ENCODE measurements around the gene ANXA11.

The ANXA11 gene

GRCh38 chr10:80176526-80176925 lies 28.8 kb downstream of the ANXA11 start:
- no peak for DNase-seq (ENCODE audit: low read depth)
- H3K4me3 ChIP-seq (ENCODE audit: control insufficient read depth, low read depth, low read length) = no peak overlapping the region
- no peak for TF ChIP-seq CTCF (IDR thresholded peaks at IDR 0.05; ENCODE audit: control insufficient read depth, insufficient read depth, low read depth, low read length, missing control alignments)

- no peak overlapping the region for H3K4me3 ChIP-seq (ENCODE audit: control insufficient read depth, low read depth, low read length)
- no peak for TF ChIP-seq CTCF (IDR thresholded peaks at IDR 0.05; ENCODE audit: control insufficient read depth, insufficient read depth, low read depth, low read length, missing control alignments)
- DNase-seq (ENCODE audit: low read depth) = no peak
Measured at GRCh38 chr10:80174641-80175395, 30.5 kb downstream of the ANXA11 start.

GRCh38 chr10:80173466-80173865 lies 31.9 kb downstream of the ANXA11 start:
- no peak for TF ChIP-seq CTCF (IDR thresholded peaks at IDR 0.05; ENCODE audit: control insufficient read depth, insufficient read depth, low read depth, low read length, missing control alignments)
- no peak overlapping the region for H3K4me3 ChIP-seq (ENCODE audit: control insufficient read depth, low read depth, low read length)
- no peak for DNase-seq (ENCODE audit: low read depth)

DNA sequence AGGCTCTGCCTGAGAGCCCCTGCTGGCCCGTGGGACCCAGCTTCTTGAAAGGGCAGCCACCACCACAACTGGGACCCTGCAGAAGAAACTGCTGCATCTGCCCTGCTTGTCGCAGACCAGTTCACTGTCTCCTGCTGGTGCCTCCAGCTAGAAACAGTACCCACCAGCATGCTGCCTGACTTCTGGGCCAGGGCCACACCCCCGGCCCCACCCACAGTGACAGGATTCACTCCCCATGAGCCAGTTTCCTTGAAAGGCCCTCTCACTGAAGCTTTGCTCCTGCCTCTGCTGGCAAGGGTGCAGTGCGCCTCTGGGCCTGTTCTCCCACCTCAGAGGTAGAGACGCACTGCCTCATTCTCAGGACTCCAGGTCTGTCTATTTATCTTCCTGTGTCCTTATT lies 32.4 kb downstream of the ANXA11 start:
- DNase-seq (ENCODE audit: low read depth) = no peak
- H3K4me3 ChIP-seq (ENCODE audit: control insufficient read depth, low read depth, low read length) = no peak overlapping the region
- no peak for TF ChIP-seq CTCF (IDR thresholded peaks at IDR 0.05; ENCODE audit: control insufficient read depth, insufficient read depth, low read depth, low read length, missing control alignments)

GRCh38 chr10:80171248-80171660 lies 34.1 kb downstream of the ANXA11 start:
- no peak overlapping the region for H3K4me3 ChIP-seq (ENCODE audit: control insufficient read depth, low read depth, low read length)
- DNase-seq (ENCODE audit: low read depth) = no peak
- TF ChIP-seq CTCF (IDR thresholded peaks at IDR 0.05; ENCODE audit: control insufficient read depth, insufficient read depth, low read depth, low read length, missing control alignments) = no peak

DNA sequence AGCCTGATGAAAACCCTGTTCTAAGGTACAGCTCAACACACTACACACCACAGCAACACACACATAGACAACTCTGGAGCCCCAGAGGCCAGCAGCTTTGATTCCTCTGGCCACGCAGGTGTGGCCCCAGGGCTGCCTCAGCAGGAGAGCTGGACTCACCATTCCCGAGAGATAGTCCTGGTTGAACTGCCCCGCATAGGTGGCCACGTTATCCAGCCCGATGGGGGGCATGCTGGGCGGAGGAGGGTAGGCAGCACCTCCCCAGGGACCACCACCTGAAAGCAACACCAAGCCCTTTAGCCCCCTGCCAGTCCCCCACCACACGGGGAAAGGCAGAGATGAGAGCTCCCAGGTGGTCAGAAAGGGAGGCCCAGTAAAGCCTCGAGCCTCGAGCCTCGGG lies 34.7 kb downstream of the ANXA11 start:
- H3K4me3 ChIP-seq (ENCODE audit: control insufficient read depth, low read depth, low read length) = no peak overlapping the region
- DNase-seq (ENCODE audit: low read depth) = no peak
- no peak for TF ChIP-seq CTCF (IDR thresholded peaks at IDR 0.05; ENCODE audit: control insufficient read depth, insufficient read depth, low read depth, low read length, missing control alignments)
